Mucosa of rectum (tissue), 2 donors: ENCODE measurements around the gene C11orf42.

ENCODE experiments used
- H3K27ac ChIP-seq, 2 donors: one replicate each; pipeline ENCODE4 v1.7.0; 2013; ENCODE audit warnings: inconsistent platforms in 2 of 2, low read depth in 2 of 2, low read length in 2 of 2
- H3K27me3 ChIP-seq, 2 donors: one replicate each; pipeline ENCODE4 v1.7.0; 2013; ENCODE audit warnings: low read length in 2 of 2; ENCODE audit not compliant: control insufficient read depth in 2 of 2, insufficient read depth in 2 of 2
- H3K36me3 ChIP-seq, 2 donors: one replicate each; pipeline ENCODE4 v1.7.0; 2013; ENCODE audit warnings: low read length in 2 of 2; ENCODE audit not compliant: control insufficient read depth in 2 of 2, insufficient read depth in 2 of 2
- H3K4me1 ChIP-seq, 2 donors: one replicate each; pipeline ENCODE4 v1.7.0; 2013; ENCODE audit warnings: low read length in 2 of 2, mild to moderate bottlenecking in 1 of 2; ENCODE audit not compliant: control insufficient read depth in 2 of 2, insufficient read depth in 2 of 2
- H3K4me3 ChIP-seq, 2 donors: one replicate each; pipeline ENCODE4 v1.7.0; 2013; ENCODE audit warnings: low read length in 2 of 2
- H3K9ac ChIP-seq, 2 donors: one replicate each; pipeline ENCODE4 v1.7.0; 2013; ENCODE audit warnings: low read length in 2 of 2, low read depth in 1 of 2, mild to moderate bottlenecking in 1 of 2
- H3K9me3 ChIP-seq, 2 donors: one replicate each; pipeline ENCODE4 v1.7.0; 2013; ENCODE audit warnings: low read length in 2 of 2; ENCODE audit not compliant: control insufficient read depth in 2 of 2
- donor health status: healthy.
- donor health status: Normal muscosa, but diverticular disease.

The C11orf42 gene

DNA sequence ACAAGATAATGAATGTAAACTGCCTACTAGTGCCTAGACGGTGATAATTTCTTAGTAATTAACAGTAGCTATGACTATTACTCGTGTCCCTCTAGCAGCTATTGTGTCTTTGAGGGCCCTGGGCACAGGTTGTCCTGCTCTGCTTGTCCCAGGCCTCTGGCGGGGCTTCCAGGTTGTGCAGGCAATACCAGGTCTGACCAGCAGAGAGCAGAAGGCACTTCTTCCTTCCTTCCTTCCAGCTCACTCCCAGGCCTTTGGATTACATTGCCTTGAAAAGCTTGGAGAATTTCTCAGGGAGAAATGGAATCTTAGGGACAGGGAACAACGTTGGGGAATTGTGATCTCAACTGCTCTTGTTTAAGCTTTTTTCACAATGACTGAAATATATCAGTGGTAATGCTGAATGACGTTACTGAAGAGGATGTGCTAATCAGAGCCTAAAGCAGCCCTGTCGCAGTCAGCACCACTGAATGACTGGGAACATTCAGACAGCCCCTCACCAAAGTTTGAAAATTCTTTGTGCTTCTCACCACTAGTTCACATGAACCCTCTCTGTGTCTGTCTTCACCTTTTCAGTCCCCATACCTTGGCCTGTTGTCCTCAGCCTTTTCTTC is 45.9 kb downstream of the C11orf42 start:
- Histone ChIP-seq H3K9me3 (no peaks in the 10 kb centered on the region), H3K9ac (no peak overlapping the region), H3K27ac (peak overlapping the region in 1 of 2 donors; percentile 32), H3K4me3 (no peak overlapping the region), H3K36me3 (no peaks in the 10 kb centered on the region), H3K4me1 (peaks cover 0 to 6% of the 10 kb centered on the region in 2 donors), H3K27me3 (no peaks in the 10 kb centered on the region)

GRCh38 chr11:6251990-6252473 is 46.7 kb downstream of the C11orf42 start:
- Histone ChIP-seq H3K36me3 (no peaks in the 10 kb centered on the region), H3K27me3 (no peaks in the 10 kb centered on the region), H3K4me1 (peaks cover 0 to 6% of the 10 kb centered on the region in 2 donors), H3K9ac (no peak overlapping the region), H3K27ac (peak overlapping the region; percentile 25 to 32), H3K4me3 (no peak overlapping the region), H3K9me3 (no peaks in the 10 kb centered on the region)

- Histone ChIP-seq H3K36me3 (no peaks in the 10 kb centered on the region), H3K4me1 (peaks cover 0 to 6% of the 10 kb centered on the region in 2 donors), H3K4me3 (no peak overlapping the region), H3K27ac (no peak overlapping the region), H3K9ac (no peak overlapping the region), H3K27me3 (peaks cover 9 to 10% of the 10 kb centered on the region in 2 donors), H3K9me3 (no peaks in the 10 kb centered on the region)
These were observed 47.8 kb downstream of the C11orf42 start for GRCh38 chr11:6253197-6253596.

- H3K9ac ChIP-seq, result no peak overlapping the region
These were observed 52.8 kb downstream of the C11orf42 start for GRCh38 chr11:6258141-6258540.

GRCh38 chr11:6258571-6259081 is 53.3 kb downstream of the C11orf42 start:
- no peak overlapping the region for H3K4me3 ChIP-seq
- no peak overlapping the region for H3K9ac ChIP-seq
- peaks cover 0 to 5% of the 10 kb centered on the region in 2 donors for H3K4me1 ChIP-seq
- peaks cover 38 to 39% of the 10 kb centered on the region in 2 donors for H3K27me3 ChIP-seq
- H3K27ac ChIP-seq, result no peak overlapping the region
- no peaks in the 10 kb centered on the region for H3K9me3 ChIP-seq
- no peaks in the 10 kb centered on the region for H3K36me3 ChIP-seq

More at GRCh38 chr11:6258141-6258540, 52.8 kb downstream of the C11orf42 start:
- no peak overlapping the region for H3K4me3 ChIP-seq
- H3K27me3 ChIP-seq, result peaks cover 38 to 39% of the 10 kb centered on the region in 2 donors
- H3K4me1 ChIP-seq, result peaks cover 0 to 5% of the 10 kb centered on the region in 2 donors
- H3K36me3 ChIP-seq, result no peaks in the 10 kb centered on the region
- H3K27ac ChIP-seq, result no peak overlapping the region
- H3K9me3 ChIP-seq, result no peaks in the 10 kb centered on the region

DNA sequence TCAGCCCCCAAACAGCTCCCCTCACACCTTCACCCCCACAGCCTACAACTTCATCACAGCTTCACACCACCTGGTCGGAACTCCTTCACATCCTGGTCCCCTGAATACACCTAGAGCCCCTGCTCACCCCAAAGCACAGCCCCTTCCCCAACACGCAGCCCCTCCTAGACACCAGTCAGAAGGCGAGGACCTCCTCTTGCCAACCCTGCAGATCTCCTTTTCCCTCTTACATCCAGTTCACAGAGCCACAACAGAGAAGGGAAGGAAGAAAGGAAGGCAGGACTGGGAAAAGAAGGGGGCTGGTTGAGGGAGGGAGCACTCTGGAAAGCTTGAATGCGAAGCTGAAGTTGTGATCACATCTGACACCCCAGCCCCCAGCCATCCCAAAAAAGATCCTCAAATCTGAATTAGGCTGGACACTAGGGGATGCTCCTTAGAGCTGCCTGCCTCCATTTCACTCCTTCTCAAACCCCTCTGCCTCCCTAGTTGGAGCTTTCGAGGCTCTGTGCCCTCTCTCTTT is 54.9 kb downstream of the C11orf42 start:
- H3K9me3 ChIP-seq, result no peaks in the 10 kb centered on the region
- no peak overlapping the region for H3K27ac ChIP-seq
- H3K4me1 ChIP-seq, result peaks cover 0 to 5% of the 10 kb centered on the region in 2 donors
- no peak overlapping the region for H3K4me3 ChIP-seq
- H3K36me3 ChIP-seq, result no peaks in the 10 kb centered on the region
- H3K27me3 ChIP-seq, result peaks cover 38 to 41% of the 10 kb centered on the region in 2 donors
- no peak overlapping the region for H3K9ac ChIP-seq
